Keratinocyte (primary cell): ENCODE measurements around the gene STK38. TPM values are rescaled to one million over a fixed set of nuclear protein-coding genes. Genes with fewer than 3 reads are reported as not detected.
A peak's percentile ranks its signal among the peaks of the same experiment; 100 is the strongest.
"Not testable (repeated sequence)": the region's sequence is repeated elsewhere in the genome, so short reads cannot be mapped to it uniquely, and the experiment has no call there.

Experiments used
- DNase-seq: peaks from one replicate; pipeline ENCODE4 v3.0.0-alpha.2; 2011; ENCODE audit warnings: low read depth, missing footprints, low spot score
- FAIRE-seq: peaks from 2 replicates; lab custom pipeline; 2011; peaks lifted over from hg19 to GRCh38; lab: Jason Lieb, UNC
- H2AFZ ChIP-seq: 2 replicates; pipeline ENCODE4 v1.6.0; 2012; ENCODE audit warnings: low read length, control low read depth, inconsistent platforms; ENCODE audit not compliant: control insufficient read depth
- H3K27ac ChIP-seq: 2 replicates; pipeline ENCODE4 v1.5.1; 2011; ENCODE audit warnings: low read length; ENCODE audit not compliant: control insufficient read depth, insufficient read depth
- H3K27me3 ChIP-seq: 3 replicates; pipeline ENCODE4 v1.6.0; 2011; ENCODE audit warnings: low read length; ENCODE audit not compliant: control insufficient read depth, insufficient read depth; ENCODE audit errors: extremely low read depth
- H3K36me3 ChIP-seq, 2 experiments: 2 replicates in 1 of 2; 3 replicates in 1 of 2; pipeline ENCODE4 v1.5.1; 2011; ENCODE audit warnings: low read length in 2 of 2, mild to moderate bottlenecking in 1 of 2; ENCODE audit not compliant: control insufficient read depth in 2 of 2, insufficient read depth in 2 of 2; ENCODE audit errors: extremely low read depth in 1 of 2
- H3K4me1 ChIP-seq: 3 replicates; pipeline ENCODE4 v1.5.1; 2011; ENCODE audit warnings: low read length; ENCODE audit not compliant: control insufficient read depth, insufficient read depth; ENCODE audit errors: extremely low read depth
- H3K4me2 ChIP-seq: 3 replicates; pipeline ENCODE4 v1.6.0; 2011; ENCODE audit warnings: low read depth, low read length; ENCODE audit not compliant: control insufficient read depth, insufficient read depth; ENCODE audit errors: extremely low read depth
- H3K4me3 ChIP-seq, 3 experiments: fragments of 200-600 bp in 1 of 3; sonication (generic) in 1 of 3; 2 replicates in 2 of 3; 3 replicates in 1 of 3; pipeline ENCODE4 v1.5.1; 2011 to 2016; ENCODE audit warnings: low read length in 3 of 3, mild to moderate bottlenecking in 3 of 3, control low read depth in 2 of 3, inconsistent platforms in 1 of 3, low read depth in 1 of 3, mixed read lengths in 1 of 3, mixed run types in 1 of 3, moderate library complexity in 1 of 3; ENCODE audit not compliant: control insufficient read depth in 2 of 3, insufficient read depth in 2 of 3; ENCODE audit errors: extremely low read depth in 1 of 3
- H3K79me2 ChIP-seq: 2 replicates; pipeline ENCODE4 v1.6.0; 2012; ENCODE audit warnings: low read length; ENCODE audit not compliant: control insufficient read depth, insufficient read depth
- H3K9ac ChIP-seq: 3 replicates; pipeline ENCODE4 v1.6.0; 2011; ENCODE audit warnings: low read length; ENCODE audit not compliant: control insufficient read depth, insufficient read depth; ENCODE audit errors: extremely low read depth
- H3K9me1 ChIP-seq: 3 replicates; pipeline ENCODE4 v1.6.0; 2011; ENCODE audit warnings: low read length; ENCODE audit not compliant: control insufficient read depth, insufficient read depth; ENCODE audit errors: extremely low read depth
- H3K9me3 ChIP-seq: 2 replicates; pipeline ENCODE4 v1.5.1; 2012; ENCODE audit warnings: low read depth, low read length; ENCODE audit not compliant: control insufficient read depth
- H4K20me1 ChIP-seq: 3 replicates; pipeline ENCODE4 v1.6.0; 2011; ENCODE audit warnings: low read length; ENCODE audit not compliant: control insufficient read depth, insufficient read depth; ENCODE audit errors: extremely low read depth
- EZH2 ChIP-seq: IDR thresholded peaks from one replicate; pipeline ENCODE4 v1.6.1; 2012; ENCODE audit warnings: inconsistent platforms, mild to moderate bottlenecking, low read length, moderate library complexity
- dilution Hi-C: fragments of 300-500 bp; cut with MboI; formaldehyde crosslinking; loops from one replicate; pipeline ENCODE4 v1.7.0; 2020; ENCODE audit warnings: low sequenced_read_pairs; ENCODE audit not compliant: extremely low pct_ligation_motif_present
- polyA plus RNA-seq, 5 experiments: library from polyadenylated mRNA; depleted of rRNA in 3 of 5; stranded (reverse) in 3 of 5; stranded (forward) in 1 of 5; unstranded in 1 of 5; fragments of >200 nt; gene quantifications; 1 replicate in 1 of 5; 2 replicates in 3 of 5; 3 replicates in 1 of 5; pipeline versions ENCODE4 v1.2.1 to v1.2.3, GENCODE V29; 2011 to 2012; ENCODE audit warnings: missing spikeins in 2 of 5, low read depth in 1 of 5, low replicate concordance in 1 of 5
- TF ChIP-seq, protein P1 (sequence below), 3 experiments: IDR thresholded peaks in 1 of 3; conservative IDR thresholded peaks in 1 of 3; optimal IDR thresholded peaks in 1 of 3; 2 replicates in 2 of 3; 3 replicates in 1 of 3; pipeline versions ENCODE3 to v1.5.1; 2011; ENCODE audit warnings: low read length in 3 of 3, mild to moderate bottlenecking in 3 of 3, moderate library complexity in 2 of 3, control low read depth in 1 of 3, inconsistent platforms in 1 of 3; ENCODE audit not compliant: insufficient read depth in 2 of 3; ENCODE audit errors: extremely low read depth in 1 of 3

STK38 gene
- polyA plus RNA-seq, 1 donor (not counting 4 experiments of a cell fraction or from before 2014, with no cell fraction given): 24.4 TPM

DNA sequence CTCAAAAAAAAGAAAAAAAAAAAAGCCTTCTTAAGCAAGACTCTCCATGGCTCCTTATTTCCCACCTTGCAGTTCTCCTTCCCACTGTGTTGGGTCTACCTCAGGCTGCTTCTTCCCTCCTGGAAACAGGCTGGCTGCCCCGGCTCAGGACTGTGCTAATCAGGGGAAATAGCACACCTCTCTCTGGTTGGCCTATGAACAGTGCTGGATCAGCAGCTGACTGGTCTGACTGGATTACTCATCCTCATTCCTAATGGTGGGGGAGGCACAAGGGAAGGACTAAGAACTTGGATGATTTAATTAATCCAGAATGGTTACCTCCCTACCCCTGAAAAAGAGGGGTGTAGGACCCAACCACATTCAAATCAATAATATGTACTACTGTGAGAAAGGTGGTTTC, 43.0 kb upstream of the STK38 start:
- TF ChIP-seq, protein P1, sequence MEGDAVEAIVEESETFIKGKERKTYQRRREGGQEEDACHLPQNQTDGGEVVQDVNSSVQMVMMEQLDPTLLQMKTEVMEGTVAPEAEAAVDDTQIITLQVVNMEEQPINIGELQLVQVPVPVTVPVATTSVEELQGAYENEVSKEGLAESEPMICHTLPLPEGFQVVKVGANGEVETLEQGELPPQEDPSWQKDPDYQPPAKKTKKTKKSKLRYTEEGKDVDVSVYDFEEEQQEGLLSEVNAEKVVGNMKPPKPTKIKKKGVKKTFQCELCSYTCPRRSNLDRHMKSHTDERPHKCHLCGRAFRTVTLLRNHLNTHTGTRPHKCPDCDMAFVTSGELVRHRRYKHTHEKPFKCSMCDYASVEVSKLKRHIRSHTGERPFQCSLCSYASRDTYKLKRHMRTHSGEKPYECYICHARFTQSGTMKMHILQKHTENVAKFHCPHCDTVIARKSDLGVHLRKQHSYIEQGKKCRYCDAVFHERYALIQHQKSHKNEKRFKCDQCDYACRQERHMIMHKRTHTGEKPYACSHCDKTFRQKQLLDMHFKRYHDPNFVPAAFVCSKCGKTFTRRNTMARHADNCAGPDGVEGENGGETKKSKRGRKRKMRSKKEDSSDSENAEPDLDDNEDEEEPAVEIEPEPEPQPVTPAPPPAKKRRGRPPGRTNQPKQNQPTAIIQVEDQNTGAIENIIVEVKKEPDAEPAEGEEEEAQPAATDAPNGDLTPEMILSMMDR (optimal IDR thresholded peaks at IDR 0.05 in 1 of 3, IDR thresholded peaks at IDR 0.05 in 1 of 3, conservative IDR thresholded peaks at IDR 0.05 in 1 of 3; ENCODE audit: extremely low read depth in 1 of 3, insufficient read depth in 2 of 3, low read length in 3 of 3): no peak
- no peak for TF ChIP-seq EZH2
- no peaks in the 10 kb centered on the region for H3K9me3 ChIP-seq
- peak overlapping the region; percentile 9 for H3K27ac ChIP-seq
- dilution Hi-C loops: no loop called here
- H4K20me1 ChIP-seq: peaks cover 7% of the 10 kb centered on the region
- H3K36me3 ChIP-seq: peaks cover 0 to 5% of the 10 kb centered on the region in 2 experiments
- H2AFZ ChIP-seq: peak overlapping the region; percentile 64
- H3K27me3 ChIP-seq: no peaks in the 10 kb centered on the region
- H3K79me2 ChIP-seq: peaks cover 13% of the 10 kb centered on the region
- peak; percentile 65 for FAIRE-seq
- DNase-seq: no peak
- peaks cover 17% of the 10 kb centered on the region for H3K4me1 ChIP-seq
- no peak overlapping the region for H3K9ac ChIP-seq
- H3K4me3 ChIP-seq: no peak overlapping the region
- no peaks in the 10 kb centered on the region for H3K9me1 ChIP-seq
- peak overlapping the region; percentile 39 for H3K4me2 ChIP-seq

DNA sequence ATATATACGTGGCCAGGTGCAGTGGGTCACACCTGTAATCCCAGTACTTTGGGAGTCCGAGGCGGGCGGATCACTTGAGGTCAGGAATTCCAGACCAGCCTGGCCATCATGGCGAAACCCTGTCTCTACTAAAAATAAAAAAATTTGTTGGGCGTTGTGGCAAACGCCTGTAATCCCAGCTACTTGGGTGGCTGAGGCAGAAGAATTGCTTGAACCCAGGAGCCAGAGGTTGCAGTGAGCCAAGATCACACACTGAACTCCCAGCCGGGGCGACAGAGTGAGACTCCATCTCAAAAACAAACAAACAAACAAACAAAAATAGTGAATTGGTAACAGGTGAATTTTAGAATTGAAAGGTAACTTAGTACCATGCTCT, 41.7 kb upstream of the STK38 start:
- H3K27ac ChIP-seq, dilution Hi-C loops, FAIRE-seq, H4K20me1 ChIP-seq, H3K79me2 ChIP-seq, H3K9ac ChIP-seq, H3K9me3 ChIP-seq, H2AFZ ChIP-seq, H3K4me3 ChIP-seq, DNase-seq, H3K27me3 ChIP-seq, H3K9me1 ChIP-seq, H3K36me3 ChIP-seq, H3K4me2 ChIP-seq: not testable (repeated sequence)
- peaks cover 17% of the 10 kb centered on the region for H3K4me1 ChIP-seq

DNA sequence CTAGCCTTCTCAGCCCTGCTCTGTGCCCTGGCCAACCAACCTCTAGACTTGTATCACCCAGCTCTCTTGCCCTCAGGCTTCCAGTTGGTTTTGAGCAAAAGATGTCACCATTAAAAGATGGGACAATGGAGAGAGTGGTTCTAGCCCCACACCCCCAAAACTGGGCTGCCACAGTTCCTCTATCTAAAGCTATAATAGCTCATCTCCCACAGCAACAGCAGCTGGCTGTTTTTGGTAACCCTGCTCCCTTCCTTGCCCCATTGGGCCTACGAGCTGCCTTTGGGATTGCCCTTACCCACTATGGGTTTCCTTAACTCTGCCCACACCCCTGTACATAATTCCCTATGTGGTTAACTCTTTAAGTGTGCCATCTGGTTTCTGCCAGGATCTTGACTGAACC, 39.3 kb upstream of the STK38 start:
- Histone ChIP-seq H4K20me1 (no peaks in the 10 kb centered on the region), H3K4me1 (peaks cover 7% of the 10 kb centered on the region), H3K27ac (no peak overlapping the region), H3K4me3 (no peak overlapping the region), H3K79me2 (no peaks in the 10 kb centered on the region), H3K36me3 (no peaks in the 10 kb centered on the region), H3K9ac (no peak overlapping the region), H2AFZ (no peak overlapping the region), H3K27me3 (no peaks in the 10 kb centered on the region), H3K9me1 (no peaks in the 10 kb centered on the region), H3K4me2 (no peak overlapping the region), H3K9me3 (no peaks in the 10 kb centered on the region)
- dilution Hi-C loops: no loop called here
- no peak for FAIRE-seq
- DNase-seq: no peak
- TF ChIP-seq, protein P1 (optimal IDR thresholded peaks at IDR 0.05 in 1 of 3, IDR thresholded peaks at IDR 0.05 in 1 of 3, conservative IDR thresholded peaks at IDR 0.05 in 1 of 3; ENCODE audit: extremely low read depth in 1 of 3, insufficient read depth in 2 of 3, low read length in 3 of 3): no peak
- TF ChIP-seq EZH2: no peak
